Measurements from ENCODE around the gene NMNAT3. TPM values are rescaled to one million over a fixed set of nuclear protein-coding genes. Genes with fewer than 3 reads are reported as not detected.

The NMNAT3 gene
- total RNA-seq, 4 donors from 2014 or later, result 9.5 to 17.2 (median 12.8) TPM

DNA sequence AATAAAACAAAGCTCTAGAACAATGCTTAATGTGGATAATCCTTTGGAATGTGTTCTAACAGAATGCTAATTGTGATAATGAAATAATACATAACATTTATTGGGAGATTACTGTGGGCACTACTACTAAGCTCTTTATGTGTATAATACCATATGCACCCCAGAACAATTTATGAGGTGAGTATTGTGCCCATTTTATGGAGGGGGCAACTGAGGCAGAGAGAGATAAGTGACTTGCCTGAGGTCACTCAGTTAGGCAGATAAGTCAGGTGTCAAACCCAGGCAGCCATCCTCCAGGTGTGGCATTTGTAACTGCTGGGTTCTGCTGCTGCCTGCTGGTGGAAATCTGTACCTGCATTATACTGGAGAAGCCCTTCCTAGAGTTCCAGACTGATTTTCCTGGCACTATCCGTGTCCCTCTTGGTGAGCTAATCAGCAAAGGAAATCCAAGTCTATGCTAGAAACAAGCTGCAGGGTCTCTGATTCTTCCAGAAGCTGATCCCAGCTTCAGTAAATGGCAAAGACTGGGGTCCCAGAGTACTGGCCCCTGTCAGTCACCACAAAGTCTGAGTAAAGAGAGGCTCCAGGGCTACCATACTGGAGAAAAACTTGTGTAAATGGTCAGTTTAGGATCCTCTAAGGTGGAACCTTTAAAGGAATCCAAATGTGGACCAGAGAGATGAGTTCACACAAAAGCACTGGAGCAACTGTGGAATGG is 115.7 kb downstream of the NMNAT3 start:
- in situ Hi-C loops (cut with MboI; ENCODE audit: low sequenced_read_pairs in 4 of 4), result loop anchor here in 1 of 4 donors (25.0 kb wide), 1 partner anchor 125 kb away; no protein-coding TSS in a partner anchor
- no peak overlapping the region for H3K4me3 ChIP-seq
- no peak overlapping the region for H3K27ac ChIP-seq
- H3K27me3 ChIP-seq, result no peaks in the 10 kb centered on the region
- TF ChIP-seq POLR2A (IDR thresholded peaks at IDR 0.05) (no peak), CTCF (IDR thresholded peaks at IDR 0.05 in 4 of 5, conservative IDR thresholded peaks at IDR 0.05 in 1 of 5) (peak in 3 of 5 experiments; percentile 37 to 50 (median 43))
- intact Hi-C loops (cut with DNase I; ENCODE audit: low total_unique reads), result loop anchor here (2.0 kb wide), 1 partner anchor 133 kb away; no protein-coding TSS in a partner anchor
- no peaks in the 10 kb centered on the region for H3K9me3 ChIP-seq
- DNase-seq (no peak), ATAC-seq (peak; percentile 23 to 41)
- H3K4me1 ChIP-seq, result no peaks in the 10 kb centered on the region
- peaks cover 0 to 3% of the 10 kb centered on the region in 2 donors for H3K36me3 ChIP-seq

DNA sequence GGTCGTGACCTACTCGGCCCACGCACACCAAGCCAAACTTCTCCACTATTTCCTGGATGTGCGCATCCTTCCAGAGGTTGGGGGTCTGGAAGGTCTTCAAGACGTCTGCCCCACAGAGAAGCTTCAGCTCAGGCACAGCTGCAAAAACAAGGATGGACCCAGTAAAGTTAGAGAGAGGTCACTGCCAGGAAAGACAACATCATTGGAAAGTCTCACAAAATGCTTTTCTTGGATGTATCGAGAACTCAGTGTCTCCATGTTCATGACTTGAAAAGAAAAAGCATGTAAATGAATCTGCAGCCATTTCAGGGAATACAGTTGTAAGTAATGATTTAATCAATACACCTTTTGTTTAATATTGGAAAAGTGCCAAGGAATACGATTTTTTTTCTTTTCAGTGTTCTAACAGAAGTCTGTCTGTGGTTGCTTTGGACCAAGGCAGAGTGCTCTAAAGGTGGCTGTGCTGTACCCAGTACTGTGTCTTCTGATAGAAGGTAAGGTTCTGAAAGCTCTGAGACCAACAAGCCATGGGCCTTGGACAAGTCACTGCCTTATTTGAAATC is 116.4 kb downstream of the NMNAT3 start:
- intact Hi-C loops (cut with DNase I; ENCODE audit: low total_unique reads), result no loop called here

DNA sequence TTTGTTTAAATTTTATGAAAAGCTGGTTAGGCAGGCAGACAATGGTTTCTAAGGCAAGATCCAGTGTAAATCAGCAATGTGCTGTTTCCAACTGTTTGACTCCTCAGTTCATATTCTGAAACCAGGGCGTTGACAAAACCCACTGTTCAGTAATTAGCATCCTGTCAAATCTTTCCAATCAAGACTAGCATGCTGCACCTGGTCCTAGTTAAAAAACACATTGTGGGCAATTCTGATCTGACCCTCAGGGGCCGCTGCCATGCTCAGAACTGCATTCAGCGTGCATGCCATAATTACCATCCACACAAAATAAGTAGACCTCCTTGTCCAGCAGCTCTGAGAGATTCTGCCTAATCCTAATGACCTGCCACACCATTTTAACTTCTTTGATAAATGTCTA is 117.4 kb downstream of the NMNAT3 start:
- Histone ChIP-seq H3K27me3 (no peaks in the 10 kb centered on the region), H3K9me3 (no peaks in the 10 kb centered on the region), H3K27ac (no peak overlapping the region), H3K36me3 (peaks cover 0 to 3% of the 10 kb centered on the region in 2 donors), H3K4me3 (no peak overlapping the region), H3K4me1 (no peaks in the 10 kb centered on the region)
- intact Hi-C loops (cut with DNase I; ENCODE audit: low total_unique reads), result no loop called here
- no peak for ATAC-seq
- TF ChIP-seq CTCF (IDR thresholded peaks at IDR 0.05 in 4 of 5, conservative IDR thresholded peaks at IDR 0.05 in 1 of 5) (no peak), POLR2A (IDR thresholded peaks at IDR 0.05) (no peak)
- DNase-seq, result no peak
- in situ Hi-C loops (cut with MboI; ENCODE audit: low sequenced_read_pairs in 4 of 4), result loop anchor here in 1 of 4 donors (25.0 kb wide), 1 partner anchor 123 kb away; no protein-coding TSS in a partner anchor

More for the DNA sequence above, 116.4 kb downstream of the NMNAT3 start:
- Histone ChIP-seq H3K4me3 (no peak overlapping the region), H3K36me3 (peaks cover 0 to 3% of the 10 kb centered on the region in 2 donors), H3K27me3 (no peaks in the 10 kb centered on the region), H3K4me1 (no peaks in the 10 kb centered on the region), H3K9me3 (no peaks in the 10 kb centered on the region), H3K27ac (no peak overlapping the region)
- in situ Hi-C loops (cut with MboI; ENCODE audit: low sequenced_read_pairs in 4 of 4), result loop anchor here in 1 of 4 donors (25.0 kb wide), 1 partner anchor 124 kb away; no protein-coding TSS in a partner anchor
- DNase-seq (no peak), ATAC-seq (no peak)
- TF ChIP-seq CTCF (IDR thresholded peaks at IDR 0.05 in 4 of 5, conservative IDR thresholded peaks at IDR 0.05 in 1 of 5), result no peak
- TF ChIP-seq POLR2A (IDR thresholded peaks at IDR 0.05), result no peak

GRCh38 chr3:139559541-139559940 is 118.2 kb downstream of the NMNAT3 start:
- in situ Hi-C loops (cut with MboI; ENCODE audit: low sequenced_read_pairs in 4 of 4) (loop anchor here in 1 of 4 donors (25.0 kb wide), 1 partner anchor 122 kb away; no protein-coding TSS in a partner anchor), intact Hi-C loops (cut with DNase I; ENCODE audit: low total_unique reads) (no loop called here)
- Histone ChIP-seq H3K36me3 (peaks cover 0 to 3% of the 10 kb centered on the region in 2 donors), H3K4me3 (no peak overlapping the region), H3K9me3 (no peaks in the 10 kb centered on the region), H3K27me3 (no peaks in the 10 kb centered on the region), H3K27ac (no peak overlapping the region), H3K4me1 (no peaks in the 10 kb centered on the region)
- no peak for ATAC-seq
- no peak for TF ChIP-seq POLR2A (IDR thresholded peaks at IDR 0.05)
- TF ChIP-seq CTCF (IDR thresholded peaks at IDR 0.05 in 4 of 5, conservative IDR thresholded peaks at IDR 0.05 in 1 of 5), result no peak
- DNase-seq, result no peak
